Measurements from ENCODE around the gene IL1RAPL2.

Gene IL1RAPL2

DNA sequence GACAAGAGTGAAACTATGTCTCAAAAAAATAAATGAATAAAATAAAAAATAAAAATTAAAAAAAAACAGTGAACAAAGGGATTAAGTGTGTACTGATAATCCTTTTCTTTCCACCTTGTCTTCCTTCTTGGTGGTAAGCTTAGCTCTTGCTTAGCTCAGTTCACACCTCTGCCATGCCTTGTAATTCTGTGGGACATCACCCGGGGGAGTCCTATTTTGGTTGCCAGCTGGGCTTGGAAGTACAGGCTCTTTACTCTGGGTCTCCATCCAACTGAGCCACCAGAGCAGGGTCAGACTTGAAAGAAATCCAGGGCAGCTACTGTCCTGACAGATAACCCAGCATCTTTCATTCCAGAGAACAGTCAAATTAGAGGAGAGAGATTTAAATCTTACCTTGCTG is 858.7 kb downstream of the IL1RAPL2 start:
- Histone ChIP-seq H3K4me3 (no peak overlapping the region), H3K27ac (no peak overlapping the region)
- no peak for TF ChIP-seq CTCF (IDR thresholded peaks at IDR 0.05)
- no peak for DNase-seq (ENCODE audit: low spot score)

GRCh38 chrX:105451401-105451800 is 885.4 kb downstream of the IL1RAPL2 start:
- no peak for TF ChIP-seq CTCF (IDR thresholded peaks at IDR 0.05)
- Histone ChIP-seq H3K4me3 (no peak overlapping the region), H3K27ac (no peak overlapping the region)
- DNase-seq (ENCODE audit: low spot score), result no peak

DNA sequence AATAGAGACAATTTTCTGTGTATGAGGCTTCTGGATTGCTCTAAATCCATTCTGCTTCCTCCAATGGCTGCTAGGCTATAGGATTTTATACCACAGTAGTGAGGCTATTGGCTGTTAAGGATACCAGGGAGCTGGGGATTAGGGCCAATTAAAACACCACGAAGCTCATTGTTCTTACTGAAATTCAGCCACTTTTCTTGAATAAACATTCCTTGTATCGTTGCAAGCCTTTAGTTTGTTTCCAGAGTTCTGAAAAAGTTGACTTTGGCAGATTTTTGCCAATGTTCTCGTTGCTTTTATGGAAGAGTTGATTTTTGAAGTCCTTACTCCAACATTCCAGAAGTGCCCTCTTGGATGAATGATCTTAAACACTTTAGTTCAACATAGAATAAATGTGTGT is 892.8 kb downstream of the IL1RAPL2 start:
- no peak for TF ChIP-seq CTCF (IDR thresholded peaks at IDR 0.05)
- no peak overlapping the region for H3K4me3 ChIP-seq
- no peak overlapping the region for H3K27ac ChIP-seq
- no peak for DNase-seq (ENCODE audit: low spot score)

DNA sequence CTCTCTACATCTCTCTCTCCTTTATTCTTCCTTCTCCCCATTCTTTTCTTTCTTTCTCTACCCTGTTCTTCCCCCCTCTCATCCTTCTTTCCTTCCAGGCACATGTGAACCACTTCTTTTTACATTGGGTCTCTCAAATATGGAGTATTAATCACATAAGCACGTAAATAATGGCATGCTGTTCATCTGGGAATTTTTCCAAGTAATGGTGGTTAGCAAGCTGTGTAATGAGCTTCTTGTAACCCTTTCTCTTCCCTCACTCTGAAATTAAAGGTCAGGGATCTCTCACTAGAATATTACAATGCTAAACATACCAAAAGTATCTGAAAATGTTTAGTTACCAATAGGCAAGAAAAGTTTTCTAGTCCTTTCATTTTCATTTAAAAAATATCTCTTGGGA is 894.4 kb downstream of the IL1RAPL2 start:
- DNase-seq (ENCODE audit: low spot score), result no peak
- TF ChIP-seq CTCF (IDR thresholded peaks at IDR 0.05), result no peak
- Histone ChIP-seq H3K4me3 (no peak overlapping the region), H3K27ac (no peak overlapping the region)

DNA sequence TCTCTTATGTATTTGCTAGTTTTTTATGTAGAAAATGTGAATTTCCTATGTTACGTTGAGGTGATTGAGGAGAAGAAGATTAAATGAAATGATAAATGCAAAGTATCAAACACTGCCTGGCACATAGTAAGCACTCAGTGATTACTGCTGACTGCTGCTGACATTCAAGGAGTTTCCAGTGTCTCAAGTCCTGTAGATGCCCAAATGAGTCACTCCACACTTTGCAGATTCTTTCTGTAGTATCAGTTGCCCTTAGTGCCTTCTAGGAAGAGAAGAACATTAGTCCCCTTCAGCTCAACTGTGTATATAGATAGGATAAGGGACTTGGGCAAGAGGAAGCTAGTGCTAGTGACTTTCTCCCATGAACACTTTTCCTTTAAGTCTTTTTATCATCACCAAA is 895.0 kb downstream of the IL1RAPL2 start:
- DNase-seq (ENCODE audit: low spot score), result no peak
- no peak overlapping the region for H3K4me3 ChIP-seq
- TF ChIP-seq CTCF (IDR thresholded peaks at IDR 0.05), result no peak
- H3K27ac ChIP-seq, result no peak overlapping the region

DNA sequence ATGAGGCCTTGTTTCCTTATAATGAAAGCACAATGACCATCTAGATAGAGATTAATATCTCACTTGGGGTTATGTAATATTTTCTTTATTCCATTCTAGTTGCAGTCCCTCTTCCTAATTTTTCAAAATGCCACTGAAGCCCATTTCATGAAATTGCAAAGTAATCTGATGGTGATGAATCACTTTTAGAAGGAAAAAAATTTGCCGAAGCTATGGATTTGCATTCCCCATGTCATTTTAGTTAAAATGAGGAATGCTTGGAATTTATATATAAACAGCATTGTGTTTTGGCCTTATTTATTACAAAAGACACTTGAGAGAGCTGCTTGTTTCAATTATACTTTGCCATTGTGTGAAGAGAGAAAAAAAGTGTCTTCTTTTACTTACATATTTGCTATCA is 896.2 kb downstream of the IL1RAPL2 start:
- no peak overlapping the region for H3K4me3 ChIP-seq
- TF ChIP-seq CTCF (IDR thresholded peaks at IDR 0.05), result no peak
- DNase-seq (ENCODE audit: low spot score), result no peak
- no peak overlapping the region for H3K27ac ChIP-seq

DNA sequence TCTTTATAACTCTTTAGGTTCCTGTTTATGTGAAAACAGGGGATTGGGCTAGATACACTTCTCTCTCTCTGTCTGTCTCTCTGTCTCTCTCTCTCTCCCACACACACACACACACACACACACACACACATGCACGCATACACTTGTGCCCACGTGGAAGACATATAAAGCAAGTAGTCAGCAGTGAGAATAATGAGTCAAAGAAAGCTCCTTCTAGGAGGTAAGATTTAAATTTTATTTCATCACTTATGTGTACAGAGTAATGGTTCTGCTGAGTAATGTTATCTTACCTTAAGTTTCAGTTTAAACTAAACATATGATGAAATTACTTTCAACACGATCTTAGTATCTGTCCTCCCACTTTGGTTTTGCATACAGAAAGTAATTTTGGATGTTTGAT is 897.5 kb downstream of the IL1RAPL2 start:
- H3K4me3 ChIP-seq, result no peak overlapping the region
- H3K27ac ChIP-seq, result no peak overlapping the region
- TF ChIP-seq CTCF (IDR thresholded peaks at IDR 0.05), result no peak
- no peak for DNase-seq (ENCODE audit: low spot score)

Measured in coronary artery (tissue), 2 donors.